Activated CD8-positive, alpha-beta memory T cell treated with anti-CD3 and anti-CD28 coated beads, Interleukin-2, amount 50 U/mL, for 1 hour (primary cell): ENCODE measurements around the gene PITPNM2.

Experiments used
- DNase-seq: peaks from one replicate; pipeline ENCODE4 v3.0.0-alpha.2; 2020; ENCODE audit errors: extremely low read depth

PITPNM2 gene

DNA sequence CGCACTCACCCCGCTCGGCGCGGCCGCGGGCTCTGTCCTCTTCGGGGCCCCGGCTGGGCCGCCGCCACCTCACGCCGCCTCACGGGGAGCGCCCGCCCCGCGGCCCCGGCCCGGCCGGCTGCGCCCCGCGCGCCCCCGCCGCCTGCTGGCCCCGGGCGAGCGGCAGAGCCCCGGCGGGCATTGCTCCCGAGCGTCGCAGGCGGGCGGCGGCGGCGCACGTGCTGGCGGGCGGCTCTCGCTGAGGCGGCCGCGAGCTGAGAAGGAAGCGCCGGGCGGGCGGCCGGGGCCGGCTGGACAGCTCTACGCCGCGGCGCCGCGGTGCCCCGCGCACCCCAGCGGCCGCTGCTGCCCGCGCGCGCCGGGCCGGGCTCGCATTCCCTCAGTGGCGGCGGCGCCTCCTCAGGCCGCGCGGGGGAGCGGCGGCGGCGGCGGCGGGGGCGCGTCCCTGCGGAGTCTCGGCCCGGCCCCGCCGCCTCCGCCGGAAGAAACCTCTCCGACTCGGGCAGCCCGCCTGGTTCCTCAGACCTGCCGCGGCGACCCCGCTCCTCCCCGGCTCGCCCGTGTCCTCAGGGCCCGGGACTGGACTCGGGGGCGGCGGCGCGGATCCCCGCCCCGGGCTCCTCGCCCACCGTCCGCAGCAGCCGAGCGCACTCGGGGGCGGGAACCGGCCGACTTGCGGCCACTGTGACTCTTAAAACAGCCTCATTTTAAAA lies at the start of gene PITPNM2:
Gene PITPNM2 (minus strand): TSS at position 347 of the 713 bp plus-strand sequence. CDS start 116,500 bp downstream, outside the sequence.
- DNase-seq: no peak

DNA sequence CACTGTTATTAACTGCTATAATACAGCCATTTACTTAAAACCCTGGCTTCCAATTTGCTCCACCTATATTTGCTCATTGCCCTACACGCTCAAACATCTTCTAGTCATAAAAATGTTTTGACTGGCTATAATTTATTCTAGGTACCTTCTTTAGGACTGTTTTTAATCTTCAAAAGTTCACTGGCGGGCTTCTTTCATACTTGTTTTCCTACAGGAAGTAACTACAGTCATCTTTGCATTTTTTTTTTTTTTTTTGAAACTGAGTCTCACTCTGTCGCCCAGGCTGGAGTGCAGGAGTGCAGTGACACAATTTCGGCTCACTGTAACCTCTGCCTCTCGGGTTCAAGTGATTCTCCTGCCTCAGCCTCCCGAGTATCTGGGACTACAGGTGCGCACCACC lies 49.5 kb upstream of the PITPNM2 start:
- DNase-seq: no peak

DNA sequence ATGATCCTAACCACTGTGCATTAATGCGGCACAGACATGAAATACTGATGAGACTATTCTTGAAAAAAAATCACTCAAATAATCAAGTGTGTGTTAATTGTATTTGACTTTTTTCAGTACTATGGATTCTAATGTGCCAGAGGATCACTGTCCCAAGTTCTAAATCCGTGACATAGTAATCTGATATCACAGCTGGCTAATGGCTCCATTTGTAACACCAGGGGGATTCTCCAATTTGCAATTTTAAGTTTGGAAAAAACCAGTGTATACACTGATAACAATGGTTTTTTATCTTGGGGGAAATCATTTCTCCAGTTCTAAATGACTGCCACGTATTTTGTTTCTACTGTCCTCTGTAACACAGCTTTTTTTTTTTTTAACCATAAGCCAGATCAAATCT lies 49.0 kb upstream of the PITPNM2 start:
- DNase-seq: no peak

DNA sequence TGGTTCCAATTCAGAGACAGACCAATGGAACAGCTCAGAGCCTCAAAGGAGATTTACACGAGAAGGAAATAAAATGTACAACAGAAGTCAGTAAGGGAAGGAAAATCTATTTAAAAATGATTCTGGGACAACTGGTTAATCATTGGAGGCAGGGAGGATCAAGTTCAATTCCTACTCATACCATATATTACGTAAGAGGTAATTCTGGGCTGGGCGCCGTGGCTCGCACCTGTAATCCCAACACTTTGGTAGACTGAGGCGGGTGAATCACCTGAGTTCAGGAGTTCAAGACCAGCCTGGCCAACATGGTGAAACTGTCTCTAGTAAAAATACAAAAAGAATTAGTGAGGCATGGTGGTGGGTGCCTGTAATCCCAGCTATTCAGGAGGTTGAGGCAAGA lies 36.7 kb upstream of the PITPNM2 start:
- no peak for DNase-seq

DNA sequence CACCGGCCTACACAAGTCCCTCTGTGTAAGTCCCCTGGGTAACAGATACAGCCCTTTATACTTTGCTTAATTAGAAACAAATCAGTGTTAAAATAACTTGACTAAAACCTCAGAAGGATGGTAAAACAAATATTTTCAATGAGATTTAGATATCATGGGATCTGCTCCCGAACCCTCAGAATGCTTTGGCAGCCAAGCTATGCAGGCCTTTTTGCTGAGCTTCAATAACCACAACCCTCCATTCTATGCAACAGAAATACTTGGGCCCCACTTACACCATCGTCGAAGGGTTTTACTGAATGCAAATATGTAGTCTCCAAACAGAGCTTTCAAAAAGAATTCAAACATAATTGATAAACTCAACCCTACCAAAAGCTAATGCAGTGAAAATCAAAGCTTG lies 29.3 kb upstream of the PITPNM2 start:
- no peak for DNase-seq

DNA sequence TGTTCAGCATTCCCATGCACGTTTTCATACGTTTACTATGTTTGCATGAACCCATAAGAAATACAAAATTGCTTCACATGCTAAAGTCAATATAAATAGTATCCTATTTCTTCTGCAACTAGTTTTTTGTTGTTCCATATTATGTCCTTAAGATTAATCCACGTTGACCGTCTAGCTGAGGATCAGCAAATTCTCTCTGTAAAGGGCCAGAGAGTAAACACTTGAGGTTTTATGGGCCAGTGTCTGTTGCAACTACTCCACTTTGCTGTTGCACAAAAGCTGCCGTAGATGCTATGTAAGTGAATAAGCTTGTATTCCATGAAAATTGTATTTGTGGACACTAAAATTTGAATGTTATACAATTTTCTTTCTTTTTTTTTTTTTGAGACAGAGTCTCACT lies 21.1 kb upstream of the PITPNM2 start:
- no peak for DNase-seq

DNA sequence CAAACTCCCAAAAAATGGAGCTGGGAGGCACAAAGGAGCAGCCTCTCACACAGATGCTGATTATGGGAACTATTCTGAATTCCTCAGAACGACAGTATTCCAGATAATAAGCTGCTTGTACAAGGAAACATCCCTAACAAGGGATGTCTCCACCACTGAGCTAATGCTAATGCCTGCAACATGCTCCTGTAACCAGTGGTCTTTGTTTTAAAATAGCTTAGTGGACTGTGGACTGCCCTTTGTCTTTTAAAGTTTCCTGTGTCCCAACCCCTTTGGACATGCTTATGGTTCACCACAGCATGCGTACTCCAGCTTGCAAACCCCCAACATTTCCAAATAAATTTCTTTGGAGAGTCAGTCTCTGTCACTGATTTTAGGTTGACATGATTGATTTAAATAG lies 16.4 kb upstream of the PITPNM2 start:
- no peak for DNase-seq

DNA sequence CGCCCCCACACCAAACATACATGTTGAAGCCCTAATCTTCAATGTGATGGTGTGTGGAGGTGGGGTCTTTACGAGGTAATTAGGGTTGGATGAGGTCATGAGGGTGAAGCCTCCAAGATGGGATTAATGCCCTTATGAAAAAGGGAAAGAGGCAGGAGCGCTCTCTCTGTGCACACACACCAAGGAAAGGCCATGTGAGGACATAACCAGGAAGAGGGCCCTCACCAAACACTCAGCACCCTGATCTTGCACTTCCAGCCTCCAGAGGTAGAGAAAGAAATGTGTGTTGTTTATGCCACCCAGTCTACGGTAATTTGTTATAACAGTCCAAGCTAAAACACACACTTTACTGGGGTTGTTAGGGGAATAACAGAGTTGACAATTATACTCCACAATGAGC lies 14.6 kb upstream of the PITPNM2 start:
- no peak for DNase-seq

DNA sequence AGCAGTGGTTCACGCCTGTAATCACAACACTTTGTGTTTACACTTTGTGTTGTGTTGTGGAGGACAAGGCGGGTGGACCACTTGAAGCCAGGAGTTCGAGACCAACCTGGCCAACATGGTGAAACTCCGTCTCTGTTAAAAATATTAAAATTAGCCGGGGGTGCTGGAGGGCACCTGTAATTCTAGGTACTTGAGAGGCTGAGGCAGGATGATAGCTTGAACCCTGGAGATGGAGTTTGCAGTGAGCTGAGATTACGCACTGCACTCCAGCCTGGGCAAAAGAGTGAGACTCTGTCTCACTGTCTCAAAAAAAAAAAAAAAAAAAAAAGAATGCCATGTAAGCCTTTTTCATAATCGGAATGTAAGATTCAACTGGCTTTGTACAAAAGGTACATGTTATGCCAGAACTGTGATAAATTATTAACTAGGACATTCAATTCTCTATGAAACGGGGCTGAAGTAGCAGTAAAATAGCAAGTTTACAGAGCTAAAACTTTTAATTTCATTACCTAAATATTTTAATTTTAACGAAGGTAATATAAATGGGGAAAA lies 13.9 kb upstream of the PITPNM2 start:
- DNase-seq: no peak

DNA sequence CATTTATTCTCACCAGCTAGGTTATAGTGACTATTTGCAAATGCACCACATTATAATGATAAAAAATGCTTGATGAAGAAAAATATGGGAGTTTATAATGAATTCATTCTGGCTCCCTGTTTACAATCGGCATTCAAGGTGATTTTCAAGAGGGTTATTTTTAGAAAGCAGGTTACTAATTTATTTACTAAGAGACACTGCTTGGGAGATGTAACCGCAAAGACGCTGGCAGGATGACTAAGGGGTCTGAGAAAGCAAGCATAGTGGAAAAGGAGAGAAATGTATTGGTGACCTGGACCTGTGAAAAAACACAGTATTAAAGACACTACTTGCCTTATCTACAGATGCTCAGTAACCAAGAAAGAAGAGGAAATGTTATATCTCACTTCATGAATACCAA lies 13.3 kb upstream of the PITPNM2 start:
- DNase-seq: no peak

DNA sequence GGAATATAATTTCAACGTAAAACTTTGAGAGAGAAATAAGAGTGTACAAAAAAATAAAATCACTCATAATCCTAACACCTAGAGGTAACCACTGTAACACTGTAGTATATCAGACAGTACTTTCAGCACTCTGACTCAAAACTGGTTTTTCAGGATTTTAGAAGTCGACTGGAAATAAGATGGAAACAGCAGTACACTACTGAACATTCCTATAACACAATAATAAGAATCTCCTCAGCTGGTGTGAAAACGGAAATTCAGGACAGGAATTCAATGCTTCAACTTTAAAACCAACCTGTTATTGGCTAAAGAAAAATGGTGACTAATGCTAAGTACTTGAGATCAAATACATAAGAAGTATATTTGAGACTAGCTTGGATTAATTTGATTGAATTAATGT lies 12.3 kb upstream of the PITPNM2 start:
- DNase-seq: no peak

DNA sequence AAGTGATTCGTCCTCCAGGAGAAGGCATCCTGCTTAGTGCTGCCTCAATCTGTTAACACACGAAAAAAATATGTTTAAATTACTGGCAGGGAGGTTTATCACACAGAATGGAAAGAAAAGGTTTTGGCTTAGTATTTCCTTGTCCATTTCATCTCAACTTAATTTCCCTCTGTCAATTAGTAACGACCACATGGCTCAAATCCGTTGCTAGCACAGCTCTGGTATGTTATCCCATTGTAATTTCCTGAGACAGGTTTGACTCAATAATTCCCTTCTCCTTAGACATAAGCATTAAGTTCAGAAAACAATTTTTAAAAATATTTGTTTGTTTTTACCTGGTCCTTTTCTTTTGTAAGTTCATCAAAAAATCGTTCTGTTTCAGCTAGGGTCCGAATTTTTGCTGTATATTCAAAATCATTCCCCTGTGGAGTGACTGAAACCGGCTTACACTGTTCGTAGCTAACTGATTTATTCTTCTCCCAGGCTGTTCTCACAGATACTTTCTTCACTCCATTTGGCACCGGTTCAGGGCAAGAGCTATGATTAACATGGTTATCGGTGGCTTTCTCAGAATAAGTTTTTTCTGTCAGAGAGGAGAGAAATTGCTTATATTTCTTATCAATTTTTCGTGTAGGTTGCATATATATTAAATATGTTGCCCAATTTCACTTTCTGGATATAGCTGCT lies 10.1 kb upstream of the PITPNM2 start:
- no peak for DNase-seq

DNA sequence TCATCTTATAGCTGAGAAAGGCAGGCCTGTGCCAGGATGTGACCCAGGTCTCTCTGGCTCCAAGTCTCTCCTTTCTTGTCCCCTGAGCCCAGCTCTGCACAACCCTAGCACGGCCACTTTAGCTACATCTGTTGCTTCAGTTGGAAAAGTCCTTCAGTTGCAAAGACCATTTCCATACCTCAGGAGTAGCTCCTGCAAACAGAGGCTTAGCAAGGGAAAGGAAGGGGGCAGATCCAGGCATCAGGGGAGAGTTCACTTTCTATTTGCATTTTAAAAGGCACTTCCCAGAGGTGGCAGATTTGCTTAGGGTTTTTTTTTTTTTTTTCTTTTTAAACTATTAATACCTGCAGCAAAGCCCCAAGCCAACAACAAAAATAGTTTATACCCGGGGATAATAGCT lies 3.0 kb upstream of the PITPNM2 start:
- no peak for DNase-seq

DNA sequence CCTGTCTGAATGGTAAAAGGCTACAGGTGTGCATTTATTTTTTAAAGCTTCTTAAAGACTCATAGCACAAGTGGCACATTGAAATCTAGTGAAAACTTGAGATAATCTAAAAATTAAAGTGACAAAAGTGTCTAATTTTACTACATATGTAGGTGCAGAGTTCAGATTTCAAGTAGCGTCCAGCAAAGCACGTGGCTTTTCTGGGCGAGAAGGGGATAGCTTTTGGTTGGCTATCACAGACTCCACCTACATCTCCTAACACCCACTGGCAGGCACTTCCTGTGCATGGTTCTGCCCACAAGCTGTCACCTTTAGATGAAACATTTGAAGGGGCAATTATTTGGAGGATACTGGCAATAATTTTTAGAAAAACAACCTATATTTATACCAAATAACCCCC lies 1.9 kb upstream of the PITPNM2 start:
- no peak for DNase-seq

DNA sequence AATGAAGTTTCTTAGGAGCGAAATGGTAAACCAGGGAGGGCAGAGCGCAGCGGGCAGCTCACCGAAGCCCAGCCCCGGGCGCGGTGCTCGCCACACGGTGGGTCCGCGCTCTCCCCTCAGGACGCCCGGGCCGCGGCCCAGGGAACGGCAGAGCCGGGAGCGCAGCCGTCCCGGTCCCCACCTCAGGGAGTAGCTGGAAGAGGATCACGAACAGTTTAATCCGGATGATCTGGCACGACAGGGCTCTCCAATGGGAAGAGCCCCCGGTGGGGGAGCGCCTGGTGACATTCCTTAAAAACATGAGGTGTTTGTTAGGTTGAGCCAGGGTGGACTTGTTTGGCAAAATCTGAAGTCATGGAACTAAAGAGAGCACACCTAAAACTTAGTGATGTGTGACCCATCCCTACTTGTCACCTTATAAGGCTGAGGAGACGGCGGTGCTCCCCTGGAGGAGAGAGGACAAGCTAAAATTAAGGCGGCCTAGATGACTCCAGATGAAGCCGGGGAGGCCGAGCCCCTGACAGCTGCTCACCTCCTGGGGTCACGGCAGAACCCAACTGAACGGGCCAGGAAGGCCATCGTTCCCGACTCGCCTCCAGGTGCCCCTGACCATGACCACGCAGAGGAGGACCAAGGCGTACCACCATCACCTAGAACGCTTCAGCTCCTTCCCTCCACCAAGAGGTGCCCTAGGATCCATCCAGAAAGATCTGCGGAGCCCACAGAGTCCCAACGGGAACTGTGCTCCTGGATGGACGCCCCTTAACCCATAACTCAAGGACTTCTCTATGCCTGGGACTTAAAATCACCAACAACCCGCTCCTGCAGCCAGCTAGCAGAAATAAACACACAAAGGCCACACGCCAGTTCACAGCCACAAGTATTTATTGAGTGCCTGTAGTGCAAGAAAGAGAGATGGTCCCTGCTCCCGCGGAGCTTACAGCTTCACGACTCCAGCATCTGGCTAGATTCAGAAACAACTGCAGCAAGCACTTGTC lies 866 bp upstream of the PITPNM2 start:
- DNase-seq: no peak

DNA sequence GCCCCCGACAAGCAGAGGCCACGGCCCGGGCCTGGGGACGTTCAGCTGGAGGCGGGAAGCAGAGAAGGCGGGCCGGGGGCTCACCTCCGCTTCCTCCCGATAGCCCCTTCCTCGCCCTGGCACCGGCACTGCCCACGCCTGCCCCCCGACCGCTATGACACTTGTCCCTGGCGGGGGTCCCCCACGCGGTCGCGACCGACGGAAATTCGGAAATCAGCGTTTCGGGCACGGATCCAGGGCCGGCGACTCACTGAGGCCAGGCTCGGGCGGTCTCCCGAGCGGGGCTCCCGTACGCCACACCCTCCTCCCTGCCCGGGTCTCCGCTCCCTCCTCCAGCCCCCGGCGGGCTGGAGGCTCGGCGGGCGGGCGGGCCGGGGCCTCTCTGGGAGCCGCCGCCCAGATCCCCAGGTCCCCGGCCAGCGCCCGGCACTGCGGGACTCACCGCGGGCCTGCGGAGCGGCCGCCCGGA lies 581 bp downstream of the PITPNM2 start:
- DNase-seq: no peak

DNA sequence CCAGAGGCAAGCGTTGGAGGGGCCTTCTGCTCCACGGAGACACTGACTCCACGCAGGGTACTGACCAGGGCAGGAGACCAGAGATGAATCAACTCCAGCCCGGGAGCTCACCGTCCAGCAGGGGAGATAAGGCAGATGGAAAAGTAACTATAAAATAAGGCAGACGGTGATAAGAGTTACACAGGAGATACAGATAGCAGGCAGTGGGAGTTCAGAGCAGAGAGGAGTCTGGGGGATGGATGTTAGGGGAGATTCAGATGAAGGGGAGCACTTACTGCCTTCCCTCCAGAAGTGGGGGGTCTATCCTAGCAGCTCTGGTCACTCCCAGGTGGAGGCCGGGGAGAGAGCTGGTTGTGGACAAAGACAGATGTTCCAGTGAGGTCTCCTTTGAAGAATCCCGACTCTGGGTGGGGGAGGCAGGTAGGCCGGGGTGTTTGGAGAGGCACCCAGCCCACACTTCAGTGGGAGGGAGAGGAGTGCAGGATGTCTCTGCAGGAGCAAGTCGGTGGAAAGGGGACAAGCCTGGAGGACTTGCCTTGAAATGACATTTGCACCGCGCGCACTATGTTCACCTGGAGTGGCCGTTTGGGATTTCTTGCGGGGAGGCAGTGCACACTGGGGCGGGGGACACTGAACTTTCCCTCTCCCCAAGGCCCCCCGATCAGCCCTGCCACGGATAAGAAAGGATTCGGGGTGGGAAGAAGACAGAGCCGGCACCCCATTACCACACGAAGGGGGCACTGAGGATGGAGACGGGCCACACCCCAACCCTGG lies 1.2 kb downstream of the PITPNM2 start:
- no peak for DNase-seq

DNA sequence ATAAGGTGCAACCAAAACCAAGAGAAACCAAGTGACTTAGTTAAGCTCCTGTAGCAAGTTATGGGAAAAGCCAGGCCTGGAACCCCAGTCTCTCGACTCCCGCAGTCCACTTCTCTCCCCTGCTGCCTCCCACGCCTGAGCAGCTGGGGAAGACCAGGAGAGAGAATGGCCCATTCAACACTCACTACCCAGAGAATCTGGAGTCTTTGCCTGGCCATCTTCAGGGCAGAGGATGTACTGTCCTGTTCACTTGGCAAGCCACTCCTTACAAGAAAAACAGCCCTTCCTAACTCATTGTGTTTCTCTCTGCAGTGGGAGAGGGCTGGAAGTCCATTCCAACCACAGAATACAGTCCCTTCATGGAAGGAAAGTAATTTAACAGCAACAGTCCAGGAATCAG lies 1.8 kb downstream of the PITPNM2 start:
- DNase-seq: no peak

DNA sequence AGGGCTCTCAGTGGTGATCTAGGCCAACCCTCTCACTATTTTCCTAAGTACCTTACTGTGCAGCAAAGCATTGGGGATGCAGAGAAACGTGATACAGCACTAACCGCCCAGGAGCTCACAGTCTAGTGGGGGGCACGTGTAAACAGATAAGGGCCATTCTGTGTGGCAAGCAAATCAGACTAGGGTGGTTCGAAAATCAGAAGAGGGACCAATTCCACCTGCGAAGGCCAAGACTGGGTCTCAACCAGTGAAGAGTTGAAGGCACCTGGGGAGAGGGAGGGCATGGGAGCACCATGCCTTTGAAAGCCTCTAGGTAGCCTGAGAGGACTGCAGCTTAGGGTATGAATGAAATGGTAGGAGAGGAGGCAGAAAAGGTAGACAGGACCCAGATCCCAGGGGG lies 2.2 kb downstream of the PITPNM2 start:
- no peak for DNase-seq

DNA sequence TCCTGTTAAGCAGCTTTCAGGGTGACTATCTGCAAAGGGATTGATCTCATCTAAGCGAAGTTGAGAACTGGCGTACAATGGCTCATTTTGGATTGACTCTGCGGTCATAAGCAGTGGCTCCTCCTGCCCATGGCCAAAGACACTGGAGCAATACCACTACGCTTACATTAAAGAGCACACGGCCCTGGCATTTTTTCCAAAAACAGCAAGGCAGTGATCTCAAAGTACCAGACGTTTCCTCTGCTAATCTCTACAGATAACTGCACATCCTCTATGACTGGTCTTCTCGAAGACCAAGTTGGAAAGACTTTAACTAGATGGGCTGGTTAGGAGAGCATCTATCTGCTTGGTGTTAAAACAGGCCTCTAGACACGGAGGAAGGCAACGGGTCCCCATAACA lies 2.7 kb downstream of the PITPNM2 start:
- DNase-seq: no peak

DNA sequence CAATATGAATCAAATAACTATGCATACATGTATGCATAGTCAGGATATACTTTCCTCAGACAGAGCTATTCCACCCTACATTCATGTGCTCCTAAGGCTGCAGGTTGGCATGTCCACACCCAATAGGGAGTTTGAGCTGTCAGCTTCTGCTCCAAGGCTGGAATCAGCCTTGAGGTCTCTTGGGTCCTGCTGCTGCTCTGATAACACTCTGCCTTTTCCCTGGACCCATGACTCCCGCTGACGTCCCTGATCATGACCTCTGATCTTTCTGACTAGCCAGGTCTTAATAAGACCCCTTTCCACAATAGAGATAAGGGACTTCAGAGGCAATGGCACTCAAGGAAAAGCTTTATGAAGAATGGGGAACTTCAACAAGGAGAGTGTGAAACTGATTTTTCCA lies 5.7 kb downstream of the PITPNM2 start:
- DNase-seq: no peak
